Placental epithelial cell (primary cell): Measurements from ENCODE around the gene GHDC. TPM values are rescaled to one million over a fixed set of nuclear protein-coding genes. Genes with fewer than 3 reads are reported as not detected.

Source experiments
- total RNA-seq: library from RNA; depleted of rRNA; stranded (reverse); fragments of >200 nt; gene quantifications from 2 replicates; pipeline ENCODE4 v1.2.3, GENCODE V29; 2012

The GHDC gene
- 9.7 and 11.0 TPM in 2 replicates for total RNA-seq

GRCh38 chr17:42193969-42194899, at the start of gene GHDC:
Gene GHDC (minus strand): TSS chr17:42194494. CDS start chr17:42193581, 913 bp downstream.

GRCh38 chr17:42184713-42185620, 9.3 kb downstream of the GHDC start, which contains the start of gene HCRT:
Gene HCRT (minus strand): TSS chr17:42185452. CDS start chr17:42185365, 87 bp downstream.

GRCh38 chr17:42180922-42181850, 13.1 kb downstream of the GHDC start, which contains the start of gene KCNH4:
Gene KCNH4 (minus strand): TSS chr17:42181142. CDS start chr17:42180945, 197 bp downstream.

Other genes with a start within 250 kb of the GHDC start
- gene CNP, start 227.7 kb downstream of the GHDC start, total RNA-seq = 44.4 and 48.3 TPM in 2 replicates
- 39.7 and 61.2 TPM in 2 replicates for gene DNAJC7, start 177.1 kb downstream of the GHDC start, total RNA-seq
- gene NKIRAS2, start 174.4 kb downstream of the GHDC start, total RNA-seq = 30.6 and 56.2 TPM in 2 replicates
- gene C17orf113, start 143.9 kb downstream of the GHDC start, total RNA-seq = 0.87 and 2.7 TPM in 2 replicates
- gene ZNF385C, start 96.0 kb downstream of the GHDC start, total RNA-seq = under 0.01 TPM in 1 of 2 replicates, not detected in the other
- 2.4 and 5.5 TPM in 2 replicates for gene DHX58, start 81.8 kb downstream of the GHDC start, total RNA-seq
- gene KAT2A, start 73.1 kb downstream of the GHDC start, total RNA-seq = 9.8 TPM in 2 replicates
- gene HSPB9, start 71.7 kb downstream of the GHDC start, total RNA-seq = not detected in 2 replicates
- 49.9 and 94.5 TPM in 2 replicates for gene RAB5C, start 39.5 kb downstream of the GHDC start, total RNA-seq
- gene KCNH4, start 13.4 kb downstream of the GHDC start, total RNA-seq = under 0.01 TPM in 1 of 2 replicates, not detected in the other
- gene HCRT, start 9.0 kb downstream of the GHDC start, total RNA-seq = not detected in 2 replicates
- 9.4 and 10.6 TPM in 2 replicates for gene STAT5B, start 81.9 kb upstream of the GHDC start, total RNA-seq
- 4.3 and 13.3 TPM in 2 replicates for gene STAT5A, start 94.0 kb upstream of the GHDC start, total RNA-seq
- 52.6 and 56.1 TPM in 2 replicates for gene STAT3, start 193.9 kb upstream of the GHDC start, total RNA-seq
- gene CAVIN1, start 228.8 kb upstream of the GHDC start, total RNA-seq = 218 and 464 TPM in 2 replicates